Superior temporal gyrus (tissue), 1 donor: Measurements from ENCODE around the gene NKAPD1.
A peak's percentile ranks its signal among the peaks of the same experiment; 100 is the strongest.
"Not testable (repeated sequence)": the region's sequence is repeated elsewhere in the genome, so short reads cannot be mapped to it uniquely, and the experiment has no call there.

Experiments used
- DNase-seq: peaks from one replicate; pipeline ENCODE4 v3.0.0-alpha.2; 2016; ENCODE audit errors: extremely low spot score

Gene NKAPD1

DNA sequence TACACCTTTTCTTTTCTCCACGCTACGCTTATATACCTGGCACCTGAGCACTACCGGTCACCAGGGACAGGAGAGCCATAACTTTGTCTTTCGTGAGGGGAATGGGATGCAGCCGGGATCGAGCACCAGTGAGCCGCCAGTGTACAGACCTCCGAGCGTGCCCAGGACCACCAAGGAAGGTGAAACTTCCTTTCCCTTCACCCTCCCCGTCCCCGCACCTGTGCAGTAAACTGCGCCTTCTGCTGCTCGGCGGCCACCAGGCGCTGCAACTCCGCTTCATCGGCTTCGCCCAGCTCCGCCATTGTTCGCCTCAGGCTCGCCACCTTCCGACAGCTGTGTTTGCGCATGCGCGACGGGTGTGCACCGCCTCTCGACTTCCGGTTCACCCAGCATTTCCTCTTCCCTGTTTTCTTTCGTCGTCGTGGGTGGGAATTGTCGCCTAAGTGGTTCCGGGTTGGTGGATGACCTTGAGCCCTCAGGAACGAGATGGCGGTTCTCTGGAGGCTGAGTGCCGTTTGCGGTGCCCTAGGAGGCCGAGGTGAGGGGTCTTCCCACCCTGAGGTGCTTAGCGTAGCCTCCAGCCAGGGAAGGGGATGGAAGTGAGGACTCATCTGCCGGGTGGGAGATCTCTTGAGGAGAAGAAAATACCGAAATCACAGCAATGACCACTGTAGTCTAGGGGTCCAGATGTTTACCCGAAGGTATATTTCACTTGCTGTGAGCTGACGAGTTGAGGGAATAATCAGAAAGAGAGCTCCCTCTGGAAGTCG, 12.5 kb downstream of the NKAPD1 start, which contains the start of the genes SDHD and TIMM8B:
SDHD (plus strand) TSS at position 452 of the 770 bp plus-strand sequence; CDS start at position 487, 35 bp downstream.
TIMM8B (minus strand) TSS at position 335 of the 770 bp plus-strand sequence; CDS start at position 302, 33 bp downstream.
- peak; percentile 99 for DNase-seq

- DNase-seq = no peak
Observed at GRCh38 chr11:112087212-112087611, 13.1 kb downstream of the NKAPD1 start.

- not testable (repeated sequence) for DNase-seq
Observed at GRCh38 chr11:112095302-112095701, 21.2 kb downstream of the NKAPD1 start.

DNA sequence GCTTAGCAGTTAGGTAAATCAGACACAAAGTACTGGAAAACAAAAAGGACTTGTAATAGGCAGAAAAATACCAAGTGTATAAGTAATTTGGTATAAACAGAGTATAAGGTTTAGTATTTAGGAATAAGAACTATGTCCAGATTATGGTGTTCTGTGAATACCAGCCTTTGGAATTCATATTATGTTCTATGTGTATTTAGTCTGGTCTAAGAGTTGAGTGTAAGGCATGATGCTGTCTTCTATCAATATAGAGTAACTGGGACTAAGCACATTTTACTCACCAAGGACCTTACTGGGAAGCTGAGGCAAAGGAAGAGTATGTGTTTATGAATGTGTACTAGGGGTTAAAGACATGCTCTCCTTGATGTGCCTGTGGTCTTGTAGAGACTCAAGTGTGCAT, 22.1 kb downstream of the NKAPD1 start:
- no peak for DNase-seq

DNA sequence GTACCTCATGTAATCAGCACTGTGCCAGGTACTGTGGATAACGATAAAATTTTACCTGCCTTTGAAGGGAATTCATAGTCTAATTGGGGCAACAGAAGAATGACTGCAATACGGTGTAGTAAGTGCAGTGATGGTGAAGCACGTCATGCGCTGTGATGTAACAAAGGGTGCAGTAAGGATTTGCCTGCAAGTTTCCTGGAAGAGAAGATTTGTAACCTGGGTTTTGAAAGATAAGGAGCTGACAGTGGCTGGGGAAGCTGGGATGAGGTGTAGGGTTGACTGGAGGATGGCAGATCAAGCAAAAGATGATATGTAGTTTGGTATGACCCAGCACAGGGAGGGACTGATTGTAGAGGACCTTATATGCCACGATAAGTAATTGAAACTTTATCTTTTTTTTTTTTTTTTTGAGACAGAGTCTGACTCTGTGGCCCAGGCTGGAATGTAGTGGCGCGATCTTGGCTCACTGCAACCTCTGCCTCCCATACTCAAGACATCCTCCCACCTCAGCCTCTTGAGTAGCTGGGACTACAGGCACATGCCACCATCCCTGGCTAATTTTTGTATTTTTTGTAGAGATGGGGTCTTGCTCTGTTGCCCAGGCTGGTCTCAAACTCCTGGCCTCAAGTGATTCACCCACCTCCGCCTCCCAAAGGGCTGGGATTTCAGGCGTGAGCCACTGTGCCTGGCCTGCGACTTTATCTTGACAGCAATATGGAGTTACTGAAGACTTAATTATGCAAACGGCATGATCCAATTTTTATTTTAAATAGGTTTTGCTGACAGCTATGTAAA, 23.8 kb downstream of the NKAPD1 start:
- DNase-seq = no peak

DNA sequence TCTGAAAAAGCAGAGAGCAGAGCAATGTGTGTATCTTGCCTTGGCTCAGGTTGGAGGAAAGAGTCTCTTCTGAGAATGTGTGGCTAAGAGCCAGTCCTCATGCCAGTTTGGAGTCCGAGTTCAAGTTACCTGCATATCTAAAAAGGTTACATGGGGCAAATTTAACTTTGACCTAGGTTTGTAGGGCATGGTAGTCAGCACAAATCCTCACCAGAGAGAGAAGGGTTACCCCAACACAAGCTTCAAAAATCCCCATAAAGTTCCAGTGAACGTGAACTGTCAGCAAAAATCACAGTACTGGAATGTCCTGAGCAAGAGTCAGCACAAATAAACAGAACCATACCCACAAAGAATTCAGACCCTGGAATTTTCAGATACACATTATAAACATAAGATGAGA, 26.4 kb downstream of the NKAPD1 start:
- DNase-seq = no peak

- no peak for DNase-seq
Observed at GRCh38 chr11:112103446-112103845, 29.3 kb downstream of the NKAPD1 start.

- no peak for DNase-seq
Observed at GRCh38 chr11:112106070-112106469, 32.0 kb downstream of the NKAPD1 start.

DNA sequence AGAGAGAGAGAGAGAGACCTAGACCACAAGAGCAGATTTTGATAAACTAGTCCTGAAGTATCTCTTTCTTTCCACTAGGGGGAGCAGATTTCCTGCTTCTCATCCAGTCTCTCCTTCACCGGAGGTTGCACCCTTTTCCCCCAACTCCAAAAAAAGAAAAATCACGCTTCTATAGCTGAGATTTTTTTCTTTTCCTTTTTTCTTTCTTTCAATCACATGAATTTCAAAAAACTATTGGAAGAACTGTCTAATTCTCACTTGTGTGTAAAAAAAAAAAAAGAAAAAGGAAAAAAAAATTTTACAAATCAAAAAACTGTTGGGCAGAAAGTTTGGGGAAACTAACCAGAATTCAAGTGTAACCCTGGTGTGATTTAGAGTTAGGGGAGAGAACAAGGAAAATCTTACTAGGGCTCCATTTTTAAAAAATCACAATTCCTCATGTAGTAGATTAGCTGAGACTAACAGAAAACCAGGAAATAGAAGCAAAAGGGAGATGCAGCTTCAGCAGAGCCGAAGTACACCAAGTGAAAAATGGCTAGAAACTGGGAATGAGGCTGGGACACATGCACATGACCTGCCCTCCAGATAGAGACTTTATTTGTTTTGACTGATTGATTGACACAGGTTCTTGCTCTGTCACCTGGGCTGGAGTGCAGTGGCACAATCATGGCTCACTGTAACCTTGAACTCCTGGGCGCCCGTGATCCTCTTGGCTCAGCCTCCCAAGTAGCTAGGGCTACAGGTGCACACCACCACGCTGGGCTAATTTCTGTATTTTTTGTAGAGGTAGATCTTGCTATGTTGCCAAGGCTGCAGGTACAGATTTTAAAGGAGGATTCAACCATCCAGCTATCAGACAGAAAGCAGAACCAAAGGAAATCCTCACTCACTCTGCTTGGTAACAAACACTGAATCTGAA, 39.7 kb downstream of the NKAPD1 start:
- DNase-seq = peak; percentile 87

- DNase-seq = no peak
Observed at GRCh38 chr11:112114460-112114859, 40.4 kb downstream of the NKAPD1 start.

DNA sequence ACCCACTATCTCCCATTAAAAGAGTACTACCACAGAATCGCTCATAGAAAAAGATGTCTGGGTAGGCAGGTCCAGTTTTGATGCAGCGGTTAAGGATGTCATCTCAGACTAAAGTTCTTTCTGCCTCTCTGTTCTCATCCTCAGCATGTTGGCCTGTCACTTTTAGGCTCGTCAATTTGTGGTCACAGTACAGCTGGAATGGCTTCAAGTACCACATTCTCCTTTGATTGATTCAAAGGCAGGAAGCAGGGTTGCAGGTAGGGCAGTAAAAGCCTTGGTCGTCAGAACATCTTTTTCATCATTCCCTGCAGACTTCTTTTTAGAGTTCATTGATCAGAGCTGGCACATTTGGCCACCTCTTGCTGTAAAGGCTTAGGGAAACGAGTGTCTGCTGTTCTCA, 41.3 kb downstream of the NKAPD1 start:
- DNase-seq = no peak

DNA sequence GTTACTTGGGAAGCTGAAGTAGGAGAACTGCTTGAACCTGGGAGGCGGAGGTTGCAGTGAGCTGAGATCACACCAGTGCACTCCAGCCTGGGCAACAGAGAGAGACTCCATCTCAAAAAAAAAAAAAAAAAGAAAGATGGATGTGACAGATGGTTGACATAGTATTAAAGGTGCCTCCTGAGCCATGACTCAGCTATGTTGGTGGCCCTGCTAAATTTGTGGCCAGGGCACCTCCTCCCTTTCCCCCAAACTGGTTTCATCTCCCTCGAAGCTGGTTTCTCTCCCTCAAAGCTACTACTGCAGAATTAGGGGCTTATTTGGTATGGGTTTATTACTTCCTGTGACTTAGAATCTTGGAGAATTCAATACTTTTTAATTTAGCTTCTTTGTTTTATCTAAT, 44.1 kb downstream of the NKAPD1 start:
- no peak for DNase-seq

GRCh38 chr11:112121981-112122615, 48.0 kb downstream of the NKAPD1 start:
- DNase-seq = no peak

GRCh38 chr11:112123129-112123528, 49.0 kb downstream of the NKAPD1 start:
- no peak for DNase-seq

DNA sequence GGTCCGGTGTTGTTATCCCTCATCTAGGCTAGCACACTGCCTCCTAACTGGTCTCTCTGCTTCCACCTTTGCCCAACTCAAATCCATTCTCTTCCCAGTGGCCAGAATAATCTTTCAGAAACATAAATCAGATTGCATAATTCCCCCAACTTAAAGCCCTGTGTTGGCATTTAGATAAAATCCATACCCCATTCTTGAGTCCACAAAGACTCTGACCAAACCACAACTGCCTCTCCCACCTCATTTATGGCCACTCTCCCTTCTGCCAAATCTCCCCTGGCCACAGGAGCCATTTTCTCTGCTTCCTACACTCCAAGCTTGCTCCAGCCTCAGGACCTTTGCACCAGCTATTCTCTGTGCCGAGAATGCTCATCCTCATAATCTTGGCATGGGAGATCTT, 53.0 kb downstream of the NKAPD1 start:
- no peak for DNase-seq

DNA sequence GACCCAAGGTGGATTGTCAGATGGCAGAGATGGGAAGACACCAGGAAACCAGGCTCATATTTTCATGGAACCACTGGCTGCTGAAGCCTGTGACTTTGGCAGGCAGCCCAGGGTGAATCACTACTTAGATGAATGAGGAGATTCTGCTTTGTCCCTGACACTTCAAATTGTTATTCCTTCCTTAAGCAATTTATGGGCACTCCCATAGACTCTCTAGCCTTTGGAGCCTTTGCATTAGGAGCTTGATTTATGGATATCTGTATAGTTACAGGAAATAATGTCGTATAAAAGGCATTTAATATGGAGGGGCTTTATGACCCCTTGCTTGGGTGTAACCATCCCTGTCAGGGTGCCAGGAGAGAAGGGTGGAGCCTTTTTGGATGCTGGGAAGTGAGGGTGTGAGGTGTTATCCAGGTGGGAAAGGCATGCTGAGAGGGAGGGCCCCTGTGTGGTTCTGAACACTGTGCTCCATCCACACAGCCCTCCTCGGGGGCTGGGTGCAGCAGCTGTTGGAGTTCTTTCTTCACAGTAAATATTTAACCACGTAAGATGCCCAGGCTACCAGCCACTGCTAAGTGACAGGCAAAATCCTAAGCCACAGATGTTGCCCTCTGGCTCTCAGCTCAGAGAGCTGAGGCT, 54.5 kb downstream of the NKAPD1 start:
- peak; percentile 68 for DNase-seq

DNA sequence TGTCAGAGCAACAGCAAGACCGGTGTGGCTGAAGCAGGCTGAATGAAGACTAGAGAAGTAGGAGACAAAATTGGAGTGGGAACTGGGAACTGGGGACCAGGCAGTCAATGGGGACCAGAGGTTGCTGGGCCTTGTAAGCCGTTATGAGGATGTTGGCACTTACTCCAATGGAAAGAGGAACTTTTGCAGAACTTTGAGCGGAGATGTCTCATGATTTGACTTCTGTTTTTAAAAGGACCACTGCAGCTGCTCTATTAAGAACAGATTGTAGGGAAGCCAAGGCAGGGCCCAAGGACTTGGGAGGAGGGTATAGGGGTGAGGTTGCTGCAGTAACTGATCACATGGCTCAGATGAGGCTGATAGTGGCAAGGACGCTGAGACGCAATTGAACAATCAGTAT, 55.6 kb downstream of the NKAPD1 start:
- DNase-seq = peak; percentile 27

DNA sequence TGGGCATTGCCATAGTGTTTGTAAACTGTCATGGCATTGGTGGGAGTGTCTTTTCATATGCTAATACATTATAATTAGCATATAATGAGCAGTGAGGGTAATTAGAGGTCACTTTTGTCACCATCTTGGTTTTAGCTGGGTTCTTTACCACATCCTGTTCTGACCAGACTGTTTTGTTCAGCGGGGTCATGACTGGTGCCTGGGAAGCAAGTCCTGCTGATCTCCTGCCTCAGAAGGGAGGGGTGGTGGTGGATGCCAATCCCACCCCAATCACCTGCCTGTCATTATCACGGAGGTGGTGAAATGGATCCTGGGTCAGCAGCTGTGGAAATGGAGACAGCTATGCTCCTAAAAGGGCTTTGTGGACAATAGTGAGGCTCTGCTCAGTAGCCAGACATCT, 58.6 kb downstream of the NKAPD1 start:
- DNase-seq = no peak

- DNase-seq = no peak
Observed at GRCh38 chr11:112134473-112134872, 60.4 kb downstream of the NKAPD1 start.
